GM12874 (cell line): ENCODE results near the gene TSHZ2.

ENCODE experiments used
- CTCF ChIP-seq: IDR thresholded peaks from 2 replicates; pipeline ENCODE4 v1.5.1; 2011; ENCODE audit warnings: low read depth, mild to moderate bottlenecking, control low read depth, low read length, moderate library complexity; ENCODE audit not compliant: insufficient read depth

TSHZ2 gene

GRCh38 chr20:53346335-53346648 is 374.1 kb downstream of the TSHZ2 start:
- TF ChIP-seq CTCF = no peak

- no peak for TF ChIP-seq CTCF
Observed at GRCh38 chr20:53349730-53350129, 377.6 kb downstream of the TSHZ2 start.

GRCh38 chr20:53352727-53353440 is 380.7 kb downstream of the TSHZ2 start:
- TF ChIP-seq CTCF = no peak

- no peak for TF ChIP-seq CTCF
Observed at GRCh38 chr20:53354314-53354713, 382.2 kb downstream of the TSHZ2 start.

GRCh38 chr20:53355790-53356189 is 383.6 kb downstream of the TSHZ2 start:
- no peak for TF ChIP-seq CTCF

GRCh38 chr20:53359425-53359824 is 387.3 kb downstream of the TSHZ2 start:
- TF ChIP-seq CTCF = no peak

GRCh38 chr20:53360852-53361251 is 388.7 kb downstream of the TSHZ2 start:
- no peak for TF ChIP-seq CTCF
